Trophoblast cell (in vitro differentiated cells and primary cell): ENCODE results near the gene DHRSX.
A peak's percentile ranks its signal among the peaks of the same experiment; 100 is the strongest.
"Not testable (repeated sequence)": the region's sequence is repeated elsewhere in the genome, so short reads cannot be mapped to it uniquely, and the experiment has no call there.

Experiments
- DNase-seq, 2 donors: peaks; one replicate each; pipeline ENCODE4 v3.0.0-alpha.2; 2016
- H2AFZ ChIP-seq: 2 replicates; pipeline ENCODE4 v1.6.1; 2013; ENCODE audit warnings: low read length, moderate library complexity, mild to moderate bottlenecking; ENCODE audit not compliant: insufficient read depth, poor library complexity
- H2AK5ac ChIP-seq: 2 replicates; pipeline ENCODE4 v1.6.1; 2013; ENCODE audit warnings: mild to moderate bottlenecking, low read length
- H2BK120ac ChIP-seq: 2 replicates; pipeline ENCODE4 v1.6.1; 2013; ENCODE audit warnings: low read length, mild to moderate bottlenecking, moderate library complexity; ENCODE audit not compliant: insufficient read depth, poor library complexity
- H2BK12ac ChIP-seq: 2 replicates; pipeline ENCODE4 v1.6.1; 2013; ENCODE audit warnings: mild to moderate bottlenecking, low read length, moderate library complexity
- H2BK5ac ChIP-seq: 2 replicates; pipeline ENCODE4 v1.6.1; 2013; ENCODE audit warnings: low read length, low read depth, moderate library complexity, mild to moderate bottlenecking; ENCODE audit not compliant: poor library complexity
- H3K14ac ChIP-seq: 2 replicates; pipeline ENCODE4 v1.6.1; 2013; ENCODE audit warnings: mild to moderate bottlenecking, low read length
- H3K18ac ChIP-seq: 2 replicates; pipeline ENCODE4 v1.6.1; 2013; ENCODE audit warnings: mild to moderate bottlenecking, low read length
- H3K23ac ChIP-seq: 2 replicates; pipeline ENCODE4 v1.6.1; 2013; ENCODE audit warnings: low read length
- H3K27ac ChIP-seq: 2 replicates; pipeline ENCODE4 v1.5.1; 2013; ENCODE audit warnings: low read depth, mild to moderate bottlenecking, inconsistent platforms, low read length, moderate library complexity
- H3K27me3 ChIP-seq: 2 replicates; pipeline ENCODE4 v1.6.1; 2013; ENCODE audit warnings: inconsistent platforms, mild to moderate bottlenecking, low read length, moderate library complexity; ENCODE audit not compliant: insufficient read depth
- H3K36me3 ChIP-seq, 2 experiments: 1 replicate in 1 of 2; 2 replicates in 1 of 2; pipeline ENCODE4 v1.6.1; 2013; ENCODE audit warnings: low read length in 2 of 2, mild to moderate bottlenecking in 2 of 2, moderate library complexity in 1 of 2; ENCODE audit not compliant: insufficient read depth in 2 of 2, control insufficient read depth in 1 of 2
- H3K4ac ChIP-seq: 2 replicates; pipeline ENCODE4 v1.6.1; 2013; ENCODE audit warnings: low read depth, mild to moderate bottlenecking, low read length, moderate library complexity
- H3K4me1 ChIP-seq, 2 experiments: 1 replicate in 1 of 2; 2 replicates in 1 of 2; pipeline ENCODE4 v1.6.1; 2013; ENCODE audit warnings: low read length in 2 of 2, mild to moderate bottlenecking in 2 of 2, moderate library complexity in 1 of 2; ENCODE audit not compliant: insufficient read depth in 2 of 2, control insufficient read depth in 1 of 2
- H3K4me2 ChIP-seq: 2 replicates; pipeline ENCODE4 v1.6.1; 2013; ENCODE audit warnings: inconsistent platforms, mild to moderate bottlenecking, low read length, moderate library complexity
- H3K4me3 ChIP-seq: 2 replicates; pipeline ENCODE4 v1.5.1; 2013; ENCODE audit warnings: mild to moderate bottlenecking, low read depth, low read length, inconsistent platforms
- H3K79me1 ChIP-seq: one replicate; pipeline ENCODE4 v1.6.1; 2013; ENCODE audit warnings: low read length
- H3K79me2 ChIP-seq: 2 replicates; pipeline ENCODE4 v1.6.1; 2013; ENCODE audit warnings: low read length, mild to moderate bottlenecking; ENCODE audit not compliant: control insufficient read depth, insufficient read depth, poor library complexity
- H3K9ac ChIP-seq: 2 replicates; pipeline ENCODE4 v1.6.1; 2013; ENCODE audit warnings: mild to moderate bottlenecking, low read length
- H3K9me3 ChIP-seq: 2 replicates; pipeline ENCODE4 v1.6.1; 2013; ENCODE audit warnings: low read depth, mild to moderate bottlenecking, control low read depth, inconsistent platforms, low read length; ENCODE audit not compliant: insufficient read depth
- H4K12ac ChIP-seq: 2 replicates; pipeline ENCODE4 v1.6.1; 2013; ENCODE audit warnings: low read depth, mild to moderate bottlenecking, low read length, moderate library complexity
- H4K8ac ChIP-seq: 2 replicates; pipeline ENCODE4 v1.6.1; 2013; ENCODE audit warnings: low read depth, mild to moderate bottlenecking, low read length, moderate library complexity
- H4K91ac ChIP-seq: one replicate; pipeline ENCODE4 v1.6.1; 2013; ENCODE audit warnings: low read depth, mild to moderate bottlenecking, low read length, moderate library complexity
- WGBS: extraction: QIAGEN DNeasy Blood & Tissue Kit; methylation state at CpG from one replicate; pipeline ENCODE4 v1.1.7; 2013; ENCODE audit warnings: missing lambda C conversion rate; ENCODE audit not compliant: insufficient read length, insufficient coverage; ENCODE audit errors: extremely low coverage; 5-methylcytosine and 5-hydroxymethylcytosine counted together

The DHRSX gene

DNA sequence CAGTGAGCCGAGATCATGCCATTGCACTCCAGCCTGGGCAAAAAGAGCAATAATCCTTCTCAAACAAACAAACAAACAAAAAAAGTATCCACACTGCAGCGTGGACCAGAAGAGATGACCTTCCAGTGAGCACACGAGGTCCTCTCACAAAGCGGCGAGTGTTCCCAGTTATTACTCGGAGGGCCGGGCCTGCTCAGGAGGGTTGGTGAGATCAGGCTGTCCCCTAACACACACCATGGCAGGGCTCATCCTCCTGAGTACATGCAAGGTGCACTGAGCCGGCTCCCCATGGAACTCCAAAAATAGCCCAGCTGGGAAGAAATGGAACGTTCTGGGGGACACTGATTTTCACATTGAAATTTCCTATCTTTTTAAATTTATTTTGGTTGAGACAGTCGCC, 40.7 kb downstream of the DHRSX start:
- H3K18ac ChIP-seq, H2BK120ac ChIP-seq, H3K9ac ChIP-seq, H2AK5ac ChIP-seq, H3K9me3 ChIP-seq, H3K4me2 ChIP-seq, H3K79me2 ChIP-seq, H3K14ac ChIP-seq, H2AFZ ChIP-seq, H3K4me1 ChIP-seq, H4K8ac ChIP-seq, H2BK5ac ChIP-seq, DNase-seq, H4K91ac ChIP-seq, H3K4ac ChIP-seq, H3K27me3 ChIP-seq, H3K27ac ChIP-seq, H3K79me1 ChIP-seq, H3K4me3 ChIP-seq, H3K23ac ChIP-seq, H4K12ac ChIP-seq, H3K36me3 ChIP-seq, H2BK12ac ChIP-seq: not testable (repeated sequence)
- WGBS = no CpG with 5 or more reads among the region's 10 CpGs

- H3K27ac ChIP-seq = no peak overlapping the region
- no peak overlapping the region for H4K8ac ChIP-seq
- H3K9me3 ChIP-seq = no peaks in the 10 kb centered on the region
- no peaks in the 10 kb centered on the region for H3K36me3 ChIP-seq
- no peaks in the 10 kb centered on the region for H3K4me1 ChIP-seq
- DNase-seq = no peak
- no peak overlapping the region for H2AK5ac ChIP-seq
- no peak overlapping the region for H2AFZ ChIP-seq
- H4K12ac ChIP-seq = no peak overlapping the region
- WGBS = no CpG with 5 or more reads among the region's 6 CpGs
- no peak overlapping the region for H2BK12ac ChIP-seq
- H3K4me3 ChIP-seq = no peak overlapping the region
- no peaks in the 10 kb centered on the region for H3K79me2 ChIP-seq
- no peak overlapping the region for H3K14ac ChIP-seq
- H3K18ac ChIP-seq = no peak overlapping the region
- H2BK5ac ChIP-seq = no peak overlapping the region
- H3K27me3 ChIP-seq = no peaks in the 10 kb centered on the region
- H3K4ac ChIP-seq = no peak overlapping the region
- H4K91ac ChIP-seq = no peak overlapping the region
- no peak overlapping the region for H3K9ac ChIP-seq
- H3K79me1 ChIP-seq = no peaks in the 10 kb centered on the region
- H3K4me2 ChIP-seq = no peak overlapping the region
- no peak overlapping the region for H2BK120ac ChIP-seq
- H3K23ac ChIP-seq = no peak overlapping the region
Observed at GRCh38 chrX:2458309-2458708, 42.5 kb downstream of the DHRSX start.

DNA sequence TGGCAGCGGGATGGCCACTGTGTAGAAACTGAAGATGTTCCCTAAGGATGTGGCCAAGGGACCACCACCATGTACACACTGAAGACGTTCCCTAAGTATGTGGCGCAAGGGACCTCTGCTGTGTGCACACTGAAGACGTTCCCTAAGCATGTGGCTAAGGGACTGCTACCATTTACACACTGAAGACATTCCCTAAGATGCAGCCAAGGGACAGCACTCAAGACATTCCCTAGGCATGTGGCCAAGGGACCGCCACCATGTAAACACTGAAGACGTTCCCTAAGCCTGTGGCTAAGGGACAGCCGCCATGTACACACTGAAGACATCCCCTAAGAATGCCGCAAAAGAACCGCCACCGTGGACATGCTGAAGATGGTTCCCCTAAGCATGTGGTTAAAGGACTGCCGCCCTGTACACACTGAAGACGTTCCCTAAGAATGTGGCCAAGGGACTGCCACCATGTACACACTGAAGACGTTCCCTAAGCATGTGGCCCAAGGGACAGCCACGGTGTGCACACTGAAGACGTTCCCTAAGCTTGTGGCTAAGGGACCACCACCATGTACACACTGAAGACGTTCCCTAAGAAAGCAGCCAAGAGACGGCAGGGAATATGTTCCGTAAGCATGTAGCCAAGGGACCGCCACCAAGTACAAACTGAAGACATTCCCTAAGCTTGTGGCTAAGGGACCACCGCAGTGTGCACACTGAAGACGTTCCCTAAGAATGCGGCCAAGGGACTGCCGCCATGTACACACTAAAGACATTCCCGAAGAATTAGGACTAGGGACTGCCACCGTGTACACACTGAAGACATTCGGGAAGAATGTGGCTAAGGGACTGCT, 43.3 kb downstream of the DHRSX start:
- H3K4ac ChIP-seq = no peak overlapping the region
- H2AFZ ChIP-seq = no peak overlapping the region
- no peak overlapping the region for H2BK120ac ChIP-seq
- peaks cover 0 to 3% of the 10 kb centered on the region in 2 experiments for H3K36me3 ChIP-seq
- H3K14ac ChIP-seq = no peak overlapping the region
- H2AK5ac ChIP-seq = no peak overlapping the region
- H3K4me1 ChIP-seq = no peaks in the 10 kb centered on the region
- no peak overlapping the region for H3K23ac ChIP-seq
- no peak overlapping the region for H3K4me3 ChIP-seq
- H2BK12ac ChIP-seq = no peak overlapping the region
- H2BK5ac ChIP-seq = no peak overlapping the region
- H4K8ac ChIP-seq = no peak overlapping the region
- H3K79me1 ChIP-seq = no peaks in the 10 kb centered on the region
- peaks cover 3% of the 10 kb centered on the region for H3K9me3 ChIP-seq
- H4K12ac ChIP-seq = no peak overlapping the region
- H3K4me2 ChIP-seq = no peak overlapping the region
- no peaks in the 10 kb centered on the region for H3K79me2 ChIP-seq
- H3K18ac ChIP-seq = no peak overlapping the region
- no CpG with 5 or more reads among the region's 26 CpGs for WGBS
- no peaks in the 10 kb centered on the region for H3K27me3 ChIP-seq
- H3K9ac ChIP-seq = no peak overlapping the region
- no peak overlapping the region for H3K27ac ChIP-seq
- no peak overlapping the region for H4K91ac ChIP-seq
- no peak for DNase-seq

- not testable (repeated sequence) for H3K23ac ChIP-seq, H3K36me3 ChIP-seq, H2BK5ac ChIP-seq, H3K4me3 ChIP-seq, H3K14ac ChIP-seq, H2AFZ ChIP-seq, H3K4me1 ChIP-seq, H3K27ac ChIP-seq, H4K8ac ChIP-seq, H4K91ac ChIP-seq, H2BK120ac ChIP-seq, H3K79me2 ChIP-seq, H3K18ac ChIP-seq, H3K4ac ChIP-seq, H2BK12ac ChIP-seq, H3K9me3 ChIP-seq, H3K27me3 ChIP-seq, H3K9ac ChIP-seq, H3K79me1 ChIP-seq, H2AK5ac ChIP-seq, H4K12ac ChIP-seq, H3K4me2 ChIP-seq
- no CpG with 5 or more reads among the region's 8 CpGs for WGBS
- DNase-seq = peak; percentile 15 to 37
Observed at GRCh38 chrX:2456091-2456490, 44.7 kb downstream of the DHRSX start.
